Measurements from ENCODE around the gene TMEM139.
A peak's percentile ranks its signal among the peaks of the same experiment; 100 is the strongest.
"Not testable (repeated sequence)": the region's sequence is repeated elsewhere in the genome, so short reads cannot be mapped to it uniquely, and the experiment has no call there.

Gene TMEM139

GRCh38 chr7:143289888-143290287 is 5.1 kb downstream of the TMEM139 start:
- not testable (repeated sequence) for DNase-seq

GRCh38 chr7:143290293-143290692 is 5.5 kb downstream of the TMEM139 start:
- DNase-seq: no peak

GRCh38 chr7:143292876-143293275 is 8.1 kb downstream of the TMEM139 start:
- no peak for DNase-seq

GRCh38 chr7:143295870-143296269 is 11.1 kb downstream of the TMEM139 start:
- DNase-seq: no peak

- no peak for DNase-seq
These were observed 11.9 kb downstream of the TMEM139 start for GRCh38 chr7:143296686-143297085.

GRCh38 chr7:143299346-143299745 is 14.6 kb downstream of the TMEM139 start:
- no peak for DNase-seq

GRCh38 chr7:143299840-143300239 is 15.1 kb downstream of the TMEM139 start:
- peak; percentile 56 to 76 for DNase-seq

GRCh38 chr7:143300959-143301935 is 16.5 kb downstream of the TMEM139 start:
- peak in 1 of 2 donors; percentile 10 for DNase-seq

GRCh38 chr7:143303733-143304132 is 19.0 kb downstream of the TMEM139 start:
- DNase-seq: no peak

- DNase-seq: no peak
These were observed 20.2 kb downstream of the TMEM139 start for GRCh38 chr7:143304938-143305337.

GRCh38 chr7:143305423-143306070 is 20.8 kb downstream of the TMEM139 start:
- peak; percentile 66 to 75 for DNase-seq

GRCh38 chr7:143308632-143309031 is 23.9 kb downstream of the TMEM139 start:
- DNase-seq: no peak

- DNase-seq: no peak
These were observed 29.4 kb downstream of the TMEM139 start for GRCh38 chr7:143314127-143314526.

- DNase-seq: no peak
These were observed 31.0 kb downstream of the TMEM139 start, which contains the start of gene CLCN1 for GRCh38 chr7:143315776-143316175. TSS of gene CLCN1 (plus strand) at chr7:143316111. CDS start at chr7:143316213, 102 bp downstream.

GRCh38 chr7:143316492-143316891 is 31.7 kb downstream of the TMEM139 start:
- no peak for DNase-seq

GRCh38 chr7:143318661-143319060 is 33.9 kb downstream of the TMEM139 start:
- DNase-seq: no peak

- DNase-seq: no peak
These were observed 35.9 kb downstream of the TMEM139 start for GRCh38 chr7:143320620-143321019.

GRCh38 chr7:143321242-143321641 is 36.5 kb downstream of the TMEM139 start:
- no peak for DNase-seq

GRCh38 chr7:143321734-143322133 is 37.0 kb downstream of the TMEM139 start:
- peak in 1 of 2 donors; percentile 28 for DNase-seq

- no peak for DNase-seq
These were observed 38.2 kb downstream of the TMEM139 start for GRCh38 chr7:143322760-143323633.

- DNase-seq: no peak
These were observed 38.9 kb downstream of the TMEM139 start for GRCh38 chr7:143323653-143324052.

GRCh38 chr7:143325240-143325639 is 40.5 kb downstream of the TMEM139 start:
- no peak for DNase-seq

- DNase-seq: no peak
These were observed 43.1 kb downstream of the TMEM139 start for GRCh38 chr7:143327903-143328302.
